Measurements from ENCODE around the gene WNK4.

WNK4 gene

GRCh38 chr17:42797067-42798007, 16.9 kb downstream of the WNK4 start:
- DNase-seq = no peak

GRCh38 chr17:42798011-42798382, 17.6 kb downstream of the WNK4 start:
- DNase-seq = no peak

GRCh38 chr17:42798383-42799380, 18.3 kb downstream of the WNK4 start, which contains the start of the genes CNTD1 and COA3:
CNTD1 (plus strand) TSS chr17:42798861; CDS start chr17:42799068, 207 bp downstream.
COA3 (minus strand) TSS chr17:42798704; CDS start chr17:42798681, 23 bp downstream.
- DNase-seq = peak; percentile 77

- no peak for DNase-seq
Measured at GRCh38 chr17:42803074-42803883, 22.9 kb downstream of the WNK4 start.

- DNase-seq = no peak
Measured at GRCh38 chr17:42804918-42805367, 24.5 kb downstream of the WNK4 start.

- DNase-seq = no peak
Measured at GRCh38 chr17:42806249-42806648, 25.8 kb downstream of the WNK4 start.

- DNase-seq = no peak
Measured at GRCh38 chr17:42809250-42809649, 28.8 kb downstream of the WNK4 start.

GRCh38 chr17:42814633-42815399, 34.4 kb downstream of the WNK4 start:
- no peak for DNase-seq

GRCh38 chr17:42817866-42818265, 37.5 kb downstream of the WNK4 start:
- no peak for DNase-seq

- DNase-seq = no peak
Measured at GRCh38 chr17:42818379-42818778, 38.0 kb downstream of the WNK4 start.

- DNase-seq = peak; percentile 72
Measured at GRCh38 chr17:42819939-42820535, 39.6 kb downstream of the WNK4 start.

GRCh38 chr17:42821176-42821575, 40.8 kb downstream of the WNK4 start:
- DNase-seq = no peak

- DNase-seq = no peak
Measured at GRCh38 chr17:42827472-42827871, 47.1 kb downstream of the WNK4 start.

GRCh38 chr17:42830971-42831370, 50.6 kb downstream of the WNK4 start:
- DNase-seq = no peak

GRCh38 chr17:42832213-42832933, 52.0 kb downstream of the WNK4 start:
- DNase-seq = no peak

GRCh38 chr17:42832934-42833766, 52.7 kb downstream of the WNK4 start, which contains the start of gene PSME3:
PSME3 (plus strand) TSS chr17:42833397; CDS start chr17:42833632, 235 bp downstream.
- DNase-seq = peak; percentile 91

- DNase-seq = no peak
Measured at GRCh38 chr17:42833767-42834422, 53.5 kb downstream of the WNK4 start.

GRCh38 chr17:42835732-42836131, 55.3 kb downstream of the WNK4 start:
- DNase-seq = no peak

Data from CD4-positive, alpha-beta T cell treated with Interleukin-17A for 1 hour (primary cell).